Measurements from ENCODE around the gene TRAPPC11.
"Not testable (repeated sequence)": the region's sequence is repeated elsewhere in the genome, so short reads cannot be mapped to it uniquely, and the experiment has no call there.

Gene TRAPPC11

GRCh38 chr4:183659029-183659871 is at the start of gene TRAPPC11, which contains the start of gene RWDD4:
TSS of gene TRAPPC11 (plus strand) at chr4:183659293. CDS start at chr4:183663868, 4,575 bp downstream.
TSS of gene RWDD4 (minus strand) at chr4:183659185. CDS start at chr4:183658952, 233 bp downstream.
- peak; percentile 96 for DNase-seq

GRCh38 chr4:183610033-183610432 is 49.1 kb upstream of the TRAPPC11 start:
- peak; percentile 29 for DNase-seq

- DNase-seq, result no peak
Measured at GRCh38 chr4:183610613-183611012, 48.5 kb upstream of the TRAPPC11 start.

GRCh38 chr4:183611210-183611830 is 47.8 kb upstream of the TRAPPC11 start:
- DNase-seq, result no peak

GRCh38 chr4:183612329-183613250 is 46.5 kb upstream of the TRAPPC11 start:
- DNase-seq, result no peak

GRCh38 chr4:183617075-183617474 is 42.0 kb upstream of the TRAPPC11 start:
- DNase-seq, result no peak

GRCh38 chr4:183618681-183619080 is 40.4 kb upstream of the TRAPPC11 start:
- DNase-seq, result no peak

- no peak for DNase-seq
Measured at GRCh38 chr4:183620421-183620820, 38.7 kb upstream of the TRAPPC11 start.

GRCh38 chr4:183621875-183622274 is 37.2 kb upstream of the TRAPPC11 start:
- DNase-seq, result no peak

GRCh38 chr4:183624548-183624947 is 34.5 kb upstream of the TRAPPC11 start:
- no peak for DNase-seq

GRCh38 chr4:183626168-183626567 is 32.9 kb upstream of the TRAPPC11 start:
- no peak for DNase-seq

- DNase-seq, result not testable (repeated sequence)
Measured at GRCh38 chr4:183627286-183627685, 31.8 kb upstream of the TRAPPC11 start.

- no peak for DNase-seq
Measured at GRCh38 chr4:183627979-183628588, 31.0 kb upstream of the TRAPPC11 start.

GRCh38 chr4:183631577-183632198 is 27.4 kb upstream of the TRAPPC11 start:
- no peak for DNase-seq

- no peak for DNase-seq
Measured at GRCh38 chr4:183632689-183633088, 26.4 kb upstream of the TRAPPC11 start.

- DNase-seq, result no peak
Measured at GRCh38 chr4:183633476-183634400, 25.4 kb upstream of the TRAPPC11 start.

GRCh38 chr4:183635321-183635720 is 23.8 kb upstream of the TRAPPC11 start:
- DNase-seq, result no peak

- DNase-seq, result no peak
Measured at GRCh38 chr4:183635741-183636140, 23.4 kb upstream of the TRAPPC11 start.

GRCh38 chr4:183636503-183636902 is 22.6 kb upstream of the TRAPPC11 start:
- DNase-seq, result peak; percentile 72

- peak; percentile 55 for DNase-seq
Measured at GRCh38 chr4:183636923-183637322, 22.2 kb upstream of the TRAPPC11 start.

- DNase-seq, result peak; percentile 42
Measured at GRCh38 chr4:183637461-183637860, 21.6 kb upstream of the TRAPPC11 start.
